ENCODE measurements around the gene SCAF8. TPM values are rescaled to one million over a fixed set of nuclear protein-coding genes. Genes with fewer than 3 reads are reported as not detected.
A peak's percentile ranks its signal among the peaks of the same experiment; 100 is the strongest.

SCAF8 gene
- total and polyA plus RNA-seq, 9 of the 15 experiments (the other 6 are each of a cell fraction or from before 2014, with no cell fraction given) = 10.5 to 46.6 (median 23.2) TPM

DNA sequence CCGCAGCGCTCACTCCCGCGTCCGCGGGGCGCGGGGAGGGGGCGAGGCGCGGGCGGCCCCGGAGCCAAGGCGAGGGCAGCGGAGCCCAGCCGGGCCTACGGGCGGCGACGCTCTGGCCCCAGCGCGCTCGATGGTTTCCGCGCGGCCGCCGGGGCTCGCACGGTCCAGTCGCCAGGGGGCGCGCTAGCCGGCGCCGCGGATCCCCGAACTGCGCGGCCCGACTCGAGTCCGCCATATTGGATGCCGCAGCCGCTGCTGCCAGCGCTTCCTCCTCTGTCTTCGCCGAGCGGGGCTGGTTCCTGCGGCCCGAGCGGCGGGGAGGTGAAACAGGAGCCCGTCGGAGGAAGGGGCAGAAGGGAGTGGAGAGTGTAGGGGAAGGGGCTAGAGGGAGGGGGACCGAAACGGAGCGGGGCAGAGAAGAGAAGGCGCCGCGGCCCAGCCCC is at the start of gene SCAF8 (continued):
- TF ChIP-seq, protein P1, sequence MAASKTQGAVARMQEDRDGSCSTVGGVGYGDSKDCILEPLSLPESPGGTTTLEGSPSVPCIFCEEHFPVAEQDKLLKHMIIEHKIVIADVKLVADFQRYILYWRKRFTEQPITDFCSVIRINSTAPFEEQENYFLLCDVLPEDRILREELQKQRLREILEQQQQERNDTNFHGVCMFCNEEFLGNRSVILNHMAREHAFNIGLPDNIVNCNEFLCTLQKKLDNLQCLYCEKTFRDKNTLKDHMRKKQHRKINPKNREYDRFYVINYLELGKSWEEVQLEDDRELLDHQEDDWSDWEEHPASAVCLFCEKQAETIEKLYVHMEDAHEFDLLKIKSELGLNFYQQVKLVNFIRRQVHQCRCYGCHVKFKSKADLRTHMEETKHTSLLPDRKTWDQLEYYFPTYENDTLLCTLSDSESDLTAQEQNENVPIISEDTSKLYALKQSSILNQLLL (CRISPR knock-in tag; IDR thresholded peaks at IDR 0.05; ENCODE audit: borderline replicate concordance) = no peak
- TF ChIP-seq E2F3 (CRISPR knock-in tag; IDR thresholded peaks at IDR 0.05) = peak; percentile 68; the same call in 1 of the 2 replicates
- no peak for TF ChIP-seq ZNF41 (CRISPR knock-in tag; conservative IDR thresholded peaks at IDR 0.05)
- TF ChIP-seq BRD9 (IDR thresholded peaks at IDR 0.05; ENCODE audit: low read depth, partially characterized antibody) = no peak
- TF ChIP-seq ZBTB17 (CRISPR knock-in tag; IDR thresholded peaks at IDR 0.05) = no peak; the same call in 1 of the 2 replicates
- TF ChIP-seq ZNF232 (CRISPR knock-in tag; IDR thresholded peaks at IDR 0.05) = no peak
- no peak for TF ChIP-seq ZNF445 (CRISPR knock-in tag; IDR thresholded peaks at IDR 0.05; ENCODE audit: low read depth)
- TF ChIP-seq ZNF584 (CRISPR knock-in tag; IDR thresholded peaks at IDR 0.05; ENCODE audit: low read depth) = no peak
- no peak for TF ChIP-seq GABPA (tag; conservative IDR thresholded peaks at IDR 0.05; ENCODE audit: low read depth)
- TF ChIP-seq ZNF707 (CRISPR knock-in tag; conservative IDR thresholded peaks at IDR 0.05) = no peak
- TF ChIP-seq ZKSCAN8 (CRISPR knock-in tag; IDR thresholded peaks at IDR 0.05) = no peak
- TF ChIP-seq, protein P2, sequence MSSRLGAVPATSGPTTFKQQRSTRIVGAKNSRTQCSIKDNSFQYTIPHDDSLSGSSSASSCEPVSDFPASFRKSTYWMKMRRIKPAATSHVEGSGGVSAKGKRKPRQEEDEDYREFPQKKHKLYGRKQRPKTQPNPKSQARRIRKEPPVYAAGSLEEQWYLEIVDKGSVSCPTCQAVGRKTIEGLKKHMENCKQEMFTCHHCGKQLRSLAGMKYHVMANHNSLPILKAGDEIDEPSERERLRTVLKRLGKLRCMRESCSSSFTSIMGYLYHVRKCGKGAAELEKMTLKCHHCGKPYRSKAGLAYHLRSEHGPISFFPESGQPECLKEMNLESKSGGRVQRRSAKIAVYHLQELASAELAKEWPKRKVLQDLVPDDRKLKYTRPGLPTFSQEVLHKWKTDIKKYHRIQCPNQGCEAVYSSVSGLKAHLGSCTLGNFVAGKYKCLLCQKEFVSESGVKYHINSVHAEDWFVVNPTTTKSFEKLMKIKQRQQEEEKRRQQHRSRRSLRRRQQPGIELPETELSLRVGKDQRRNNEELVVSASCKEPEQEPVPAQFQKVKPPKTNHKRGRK (tag; IDR thresholded peaks at IDR 0.05) = no peak
- peak; percentile 44; the same call in 1 of the 2 replicates for TF ChIP-seq STAG1 (CRISPR knock-in tag; IDR thresholded peaks at IDR 0.05; ENCODE audit: borderline replicate concordance)
- TF ChIP-seq MEF2A (IDR thresholded peaks at IDR 0.05; ENCODE audit: control insufficient read depth, low read depth, low read length) = no peak
- TF ChIP-seq SMARCA5 (IDR thresholded peaks at IDR 0.05) = no peak
- no peak for TF ChIP-seq PHB2 (IDR thresholded peaks at IDR 0.05; ENCODE audit: low read depth)
- TF ChIP-seq RFX1 (IDR thresholded peaks at IDR 0.05) = no peak
- TF ChIP-seq, protein P3, sequence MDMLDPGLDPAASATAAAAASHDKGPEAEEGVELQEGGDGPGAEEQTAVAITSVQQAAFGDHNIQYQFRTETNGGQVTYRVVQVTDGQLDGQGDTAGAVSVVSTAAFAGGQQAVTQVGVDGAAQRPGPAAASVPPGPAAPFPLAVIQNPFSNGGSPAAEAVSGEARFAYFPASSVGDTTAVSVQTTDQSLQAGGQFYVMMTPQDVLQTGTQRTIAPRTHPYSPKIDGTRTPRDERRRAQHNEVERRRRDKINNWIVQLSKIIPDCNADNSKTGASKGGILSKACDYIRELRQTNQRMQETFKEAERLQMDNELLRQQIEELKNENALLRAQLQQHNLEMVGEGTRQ (CRISPR knock-in tag; IDR thresholded peaks at IDR 0.05) = 0 out of 2 replicates have a peak, but pooled peaks have one; percentile 1
- TF ChIP-seq, protein P4, sequence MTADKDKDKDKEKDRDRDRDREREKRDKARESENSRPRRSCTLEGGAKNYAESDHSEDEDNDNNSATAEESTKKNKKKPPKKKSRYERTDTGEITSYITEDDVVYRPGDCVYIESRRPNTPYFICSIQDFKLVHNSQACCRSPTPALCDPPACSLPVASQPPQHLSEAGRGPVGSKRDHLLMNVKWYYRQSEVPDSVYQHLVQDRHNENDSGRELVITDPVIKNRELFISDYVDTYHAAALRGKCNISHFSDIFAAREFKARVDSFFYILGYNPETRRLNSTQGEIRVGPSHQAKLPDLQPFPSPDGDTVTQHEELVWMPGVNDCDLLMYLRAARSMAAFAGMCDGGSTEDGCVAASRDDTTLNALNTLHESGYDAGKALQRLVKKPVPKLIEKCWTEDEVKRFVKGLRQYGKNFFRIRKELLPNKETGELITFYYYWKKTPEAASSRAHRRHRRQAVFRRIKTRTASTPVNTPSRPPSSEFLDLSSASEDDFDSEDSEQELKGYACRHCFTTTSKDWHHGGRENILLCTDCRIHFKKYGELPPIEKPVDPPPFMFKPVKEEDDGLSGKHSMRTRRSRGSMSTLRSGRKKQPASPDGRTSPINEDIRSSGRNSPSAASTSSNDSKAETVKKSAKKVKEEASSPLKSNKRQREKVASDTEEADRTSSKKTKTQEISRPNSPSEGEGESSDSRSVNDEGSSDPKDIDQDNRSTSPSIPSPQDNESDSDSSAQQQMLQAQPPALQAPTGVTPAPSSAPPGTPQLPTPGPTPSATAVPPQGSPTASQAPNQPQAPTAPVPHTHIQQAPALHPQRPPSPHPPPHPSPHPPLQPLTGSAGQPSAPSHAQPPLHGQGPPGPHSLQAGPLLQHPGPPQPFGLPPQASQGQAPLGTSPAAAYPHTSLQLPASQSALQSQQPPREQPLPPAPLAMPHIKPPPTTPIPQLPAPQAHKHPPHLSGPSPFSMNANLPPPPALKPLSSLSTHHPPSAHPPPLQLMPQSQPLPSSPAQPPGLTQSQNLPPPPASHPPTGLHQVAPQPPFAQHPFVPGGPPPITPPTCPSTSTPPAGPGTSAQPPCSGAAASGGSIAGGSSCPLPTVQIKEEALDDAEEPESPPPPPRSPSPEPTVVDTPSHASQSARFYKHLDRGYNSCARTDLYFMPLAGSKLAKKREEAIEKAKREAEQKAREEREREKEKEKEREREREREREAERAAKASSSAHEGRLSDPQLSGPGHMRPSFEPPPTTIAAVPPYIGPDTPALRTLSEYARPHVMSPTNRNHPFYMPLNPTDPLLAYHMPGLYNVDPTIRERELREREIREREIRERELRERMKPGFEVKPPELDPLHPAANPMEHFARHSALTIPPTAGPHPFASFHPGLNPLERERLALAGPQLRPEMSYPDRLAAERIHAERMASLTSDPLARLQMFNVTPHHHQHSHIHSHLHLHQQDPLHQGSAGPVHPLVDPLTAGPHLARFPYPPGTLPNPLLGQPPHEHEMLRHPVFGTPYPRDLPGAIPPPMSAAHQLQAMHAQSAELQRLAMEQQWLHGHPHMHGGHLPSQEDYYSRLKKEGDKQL (CRISPR knock-in tag; IDR thresholded peaks at IDR 0.05; ENCODE audit: borderline replicate concordance) = no peak
- no peak for TF ChIP-seq RBM22 (IDR thresholded peaks at IDR 0.05; ENCODE audit: low read depth, low read length, poor library complexity, severe bottlenecking)

Data from K562 (cell line).